GM10248 (cell line): ENCODE data around the gene ADAMTS12.

ENCODE experiments used
- CTCF ChIA-PET: fragments of 300-600 bp; sonication (Branson Sonifier 250); formaldehyde crosslinking; extraction: SDS; loops from one replicate; lab custom pipeline; 2021; ENCODE audit warnings: antibody characterized with exemption; lab: Yijun Ruan, JAX
- POLR2A ChIA-PET: fragments of 350-650 bp; sonication (Branson Sonifier 250); formaldehyde crosslinking; extraction: SDS; loops from one replicate; lab custom pipeline; 2020; ENCODE audit warnings: antibody characterized with exemption; lab: Yijun Ruan, JAX
- DNase-seq: peaks from one replicate; pipeline ENCODE4 v3.0.0; 2012; ENCODE audit errors: extremely low spot score
- TF ChIP-seq, protein P1 (sequence below): IDR thresholded peaks from 2 replicates; pipeline ENCODE4 v1.5.1; 2012; ENCODE audit warnings: mild to moderate bottlenecking, low read depth; ENCODE audit errors: extremely low read depth, missing control alignments, control extremely low read depth

Gene ADAMTS12

DNA sequence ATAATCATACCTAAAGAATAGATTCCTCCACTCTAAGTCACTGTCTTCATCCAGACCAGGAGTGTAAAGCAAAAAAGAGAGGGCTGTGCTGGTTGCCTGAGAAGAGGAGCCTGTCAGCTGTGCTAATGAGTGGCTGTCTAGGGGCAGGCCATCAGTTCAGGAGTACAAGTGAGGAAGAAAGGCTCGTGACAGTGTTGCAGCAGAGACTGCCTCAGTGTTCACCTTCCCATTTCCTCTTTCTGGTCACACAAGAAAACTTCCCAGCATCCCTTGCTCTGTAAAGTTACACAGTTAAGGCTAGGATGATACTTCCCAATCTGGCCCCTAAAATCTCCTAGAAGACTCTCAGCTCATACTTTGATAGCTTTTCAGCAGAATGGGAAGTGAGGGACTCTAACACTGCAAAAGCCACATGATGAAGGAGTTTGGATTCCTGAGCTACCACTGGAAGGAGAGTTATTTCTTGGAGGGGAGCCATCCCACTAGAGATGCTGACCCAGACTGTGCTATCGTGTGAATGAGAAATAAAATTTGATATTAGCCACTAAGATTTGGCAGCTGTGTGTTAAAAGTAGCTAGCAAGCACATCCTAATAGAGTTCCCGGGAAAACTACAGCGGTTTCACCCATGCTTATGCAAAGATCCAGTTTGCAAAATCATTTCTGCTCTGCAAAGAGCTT, 67.1 kb downstream of the ADAMTS12 start:
- TF ChIP-seq, protein P1, sequence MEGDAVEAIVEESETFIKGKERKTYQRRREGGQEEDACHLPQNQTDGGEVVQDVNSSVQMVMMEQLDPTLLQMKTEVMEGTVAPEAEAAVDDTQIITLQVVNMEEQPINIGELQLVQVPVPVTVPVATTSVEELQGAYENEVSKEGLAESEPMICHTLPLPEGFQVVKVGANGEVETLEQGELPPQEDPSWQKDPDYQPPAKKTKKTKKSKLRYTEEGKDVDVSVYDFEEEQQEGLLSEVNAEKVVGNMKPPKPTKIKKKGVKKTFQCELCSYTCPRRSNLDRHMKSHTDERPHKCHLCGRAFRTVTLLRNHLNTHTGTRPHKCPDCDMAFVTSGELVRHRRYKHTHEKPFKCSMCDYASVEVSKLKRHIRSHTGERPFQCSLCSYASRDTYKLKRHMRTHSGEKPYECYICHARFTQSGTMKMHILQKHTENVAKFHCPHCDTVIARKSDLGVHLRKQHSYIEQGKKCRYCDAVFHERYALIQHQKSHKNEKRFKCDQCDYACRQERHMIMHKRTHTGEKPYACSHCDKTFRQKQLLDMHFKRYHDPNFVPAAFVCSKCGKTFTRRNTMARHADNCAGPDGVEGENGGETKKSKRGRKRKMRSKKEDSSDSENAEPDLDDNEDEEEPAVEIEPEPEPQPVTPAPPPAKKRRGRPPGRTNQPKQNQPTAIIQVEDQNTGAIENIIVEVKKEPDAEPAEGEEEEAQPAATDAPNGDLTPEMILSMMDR: no peak
- CTCF ChIA-PET: interaction anchor here (1.1 to 5.8 kb wide), 6 partner anchors 13 to 111 kb away, joined by 3 to 29 read pairs (median 4); partner anchors contain the start of gene RXFP3
- POLR2A ChIA-PET: no interaction called here
- DNase-seq: no peak

DNA sequence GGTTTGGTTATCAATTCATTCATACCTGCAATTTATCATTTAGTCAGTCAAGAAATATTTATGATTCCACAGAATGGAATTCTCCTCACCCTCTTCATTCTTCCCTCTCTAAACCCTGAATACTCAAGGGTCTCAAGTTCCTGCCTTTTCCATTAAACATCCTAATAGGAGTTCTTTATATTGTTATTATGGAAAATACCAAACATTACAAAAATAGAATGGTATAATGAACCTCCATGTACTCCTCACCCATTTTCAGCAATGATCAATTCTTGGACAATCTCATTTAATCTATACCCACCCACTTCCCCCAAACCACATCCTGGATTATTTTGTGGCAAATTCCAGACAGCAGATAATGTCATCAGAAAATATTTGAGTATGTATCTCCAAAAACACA, 74.5 kb downstream of the ADAMTS12 start:
- TF ChIP-seq, protein P1: no peak
- CTCF ChIA-PET: no interaction called here
- POLR2A ChIA-PET: no interaction called here
- DNase-seq: no peak

DNA sequence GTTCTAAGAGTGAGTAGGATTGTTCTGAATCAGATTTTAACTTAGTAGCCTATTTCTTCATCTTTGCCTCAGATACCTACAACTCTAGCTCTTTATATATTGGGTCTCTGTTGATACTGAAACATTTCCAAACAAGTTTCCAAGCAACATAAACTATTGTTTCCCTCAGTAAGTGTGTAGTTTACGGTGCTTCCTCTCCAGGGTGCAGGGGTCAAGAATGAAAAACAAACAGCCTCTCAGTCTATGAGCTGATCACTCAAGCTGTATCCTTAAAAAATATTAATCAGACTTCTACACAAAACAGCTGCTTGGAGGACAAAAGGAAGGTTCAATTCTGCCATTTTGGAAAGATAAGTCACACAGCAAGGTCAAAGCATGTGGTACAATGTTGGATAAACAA, 75.0 kb downstream of the ADAMTS12 start:
- TF ChIP-seq, protein P1: no peak
- CTCF ChIA-PET: no interaction called here
- DNase-seq: no peak
- POLR2A ChIA-PET: no interaction called here

DNA sequence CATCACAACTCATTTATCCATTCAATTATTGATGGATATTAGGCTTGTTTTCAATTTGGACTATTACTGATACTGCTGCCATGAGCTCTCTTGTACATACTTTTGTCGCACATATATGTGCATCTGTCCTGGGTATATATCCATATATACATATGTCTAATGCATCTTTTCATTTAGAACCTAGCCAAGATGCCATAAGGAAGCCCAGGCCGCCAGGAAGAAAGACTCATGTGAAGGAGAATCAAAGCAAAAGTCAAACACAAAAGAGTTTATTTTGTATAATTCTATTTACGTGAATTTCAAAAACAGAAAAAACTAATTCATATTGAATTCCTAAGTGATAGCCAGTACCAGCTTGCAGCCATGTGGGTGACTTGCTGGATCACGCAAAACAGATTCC, 79.0 kb downstream of the ADAMTS12 start:
- ChIA-PET POLR2A (no interaction called here), CTCF (interaction anchor here (0.8 to 4.8 kb wide), 3 partner anchors 8 to 19 kb away, joined by 3 to 29 read pairs (median 3); no protein-coding TSS in a partner anchor)
- TF ChIP-seq, protein P1: no peak
- DNase-seq: no peak

DNA sequence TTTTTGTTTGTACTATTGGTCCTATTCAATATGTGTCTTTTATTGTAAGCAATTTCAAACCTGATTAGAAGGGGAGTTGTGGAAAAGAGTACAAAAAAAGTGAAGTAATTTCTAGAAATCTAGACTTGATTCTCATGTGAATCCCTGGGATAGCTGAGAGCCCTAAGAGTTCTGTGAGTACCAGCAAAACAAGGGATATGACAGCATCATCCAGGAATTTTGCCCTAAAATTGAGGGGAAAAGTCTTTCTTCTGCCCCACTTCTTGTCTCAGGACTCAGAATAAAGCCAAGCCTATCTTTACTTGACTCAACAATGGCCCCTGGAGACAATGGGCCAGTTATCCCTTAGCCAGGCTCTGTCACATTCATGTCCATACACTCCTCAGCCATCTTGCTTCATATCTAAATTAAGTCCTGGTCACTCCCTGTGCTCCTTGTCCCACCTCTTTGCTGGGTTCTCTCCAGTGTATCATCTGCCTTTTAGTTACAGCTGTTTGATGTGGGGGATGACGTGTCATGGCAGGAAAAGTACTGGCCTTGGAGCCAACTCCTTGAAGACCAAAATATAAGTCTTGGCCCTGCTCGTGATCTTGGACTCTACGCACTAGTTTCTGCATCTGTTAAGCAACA, 81.2 kb downstream of the ADAMTS12 start:
- ChIA-PET POLR2A (interaction anchor here (0.6 kb wide), 1 partner anchor 32 kb away, joined by 3 read pairs; no protein-coding TSS in a partner anchor), CTCF (interaction anchor here (4.8 kb wide), 1 partner anchor 14 kb away, joined by 29 read pairs; no protein-coding TSS in a partner anchor)
- TF ChIP-seq, protein P1: no peak
- no peak for DNase-seq

DNA sequence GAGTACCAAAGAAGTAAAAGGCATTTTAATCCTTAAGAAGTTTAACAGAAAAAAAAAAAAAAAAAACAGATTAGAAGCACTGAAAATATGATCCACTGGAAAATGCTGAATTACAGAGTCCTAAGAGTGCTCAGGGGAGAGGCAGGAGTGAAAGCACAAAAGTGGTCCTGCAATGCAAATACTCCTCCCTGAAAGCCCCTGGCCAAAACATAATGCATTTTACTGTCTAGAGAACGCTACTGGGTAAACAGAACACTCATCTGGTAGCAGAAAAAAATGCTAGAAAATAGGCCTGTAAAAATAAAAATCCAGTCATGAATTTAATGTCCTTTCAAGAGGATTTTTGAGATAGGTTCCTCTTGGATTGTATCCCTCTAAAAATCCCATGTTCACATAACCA, 81.9 kb downstream of the ADAMTS12 start:
- TF ChIP-seq, protein P1: no peak
- no peak for DNase-seq
- CTCF ChIA-PET: interaction anchor here (4.8 kb wide), 1 partner anchor 15 kb away, joined by 29 read pairs; no protein-coding TSS in a partner anchor
- POLR2A ChIA-PET: no interaction called here
